Measurements from ENCODE around the gene ACTG1.
"Not testable (repeated sequence)": the region's sequence is repeated elsewhere in the genome, so short reads cannot be mapped to it uniquely, and the experiment has no call there.

Gene ACTG1

GRCh38 chr17:81531998-81532404, 19.4 kb upstream of the ACTG1 start:
- DNase-seq = not testable (repeated sequence)

GRCh38 chr17:81531013-81531412, 18.4 kb upstream of the ACTG1 start:
- DNase-seq = not testable (repeated sequence)

DNA sequence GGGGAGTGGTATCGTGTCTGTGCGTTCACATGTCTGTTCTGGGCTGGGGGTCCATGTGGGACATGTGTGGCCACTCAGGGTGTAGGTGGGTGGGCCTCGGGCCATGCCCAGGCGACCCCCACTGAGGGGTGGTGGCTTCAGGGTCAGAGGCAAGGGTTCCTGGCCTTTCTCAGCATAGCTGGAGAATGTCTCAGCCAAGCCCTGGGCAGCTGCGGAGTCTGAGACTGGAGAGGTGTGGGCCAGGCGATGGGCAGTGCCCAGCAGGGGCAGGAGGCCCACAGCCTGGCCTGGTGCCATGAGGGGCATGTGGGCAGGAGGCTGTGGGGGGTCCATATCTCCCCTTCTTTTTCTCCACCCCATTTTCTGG, 16.8 kb upstream of the ACTG1 start:
- DNase-seq = no peak

- no peak for DNase-seq
These were observed 16.2 kb upstream of the ACTG1 start for GRCh38 chr17:81528651-81529436.

DNA sequence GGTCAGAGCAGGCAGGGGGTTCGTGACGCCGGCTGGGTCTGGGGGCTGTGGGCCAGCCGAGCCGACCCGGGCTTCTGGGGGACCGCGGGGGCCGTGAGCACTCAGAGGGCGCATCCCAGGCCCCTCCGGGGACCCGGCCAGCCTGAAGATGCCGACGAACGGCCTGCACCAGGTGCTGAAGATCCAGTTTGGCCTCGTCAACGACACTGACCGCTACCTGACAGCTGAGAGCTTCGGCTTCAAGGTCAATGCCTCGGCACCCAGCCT, 15.7 kb upstream of the ACTG1 start:
- no peak for DNase-seq

DNA sequence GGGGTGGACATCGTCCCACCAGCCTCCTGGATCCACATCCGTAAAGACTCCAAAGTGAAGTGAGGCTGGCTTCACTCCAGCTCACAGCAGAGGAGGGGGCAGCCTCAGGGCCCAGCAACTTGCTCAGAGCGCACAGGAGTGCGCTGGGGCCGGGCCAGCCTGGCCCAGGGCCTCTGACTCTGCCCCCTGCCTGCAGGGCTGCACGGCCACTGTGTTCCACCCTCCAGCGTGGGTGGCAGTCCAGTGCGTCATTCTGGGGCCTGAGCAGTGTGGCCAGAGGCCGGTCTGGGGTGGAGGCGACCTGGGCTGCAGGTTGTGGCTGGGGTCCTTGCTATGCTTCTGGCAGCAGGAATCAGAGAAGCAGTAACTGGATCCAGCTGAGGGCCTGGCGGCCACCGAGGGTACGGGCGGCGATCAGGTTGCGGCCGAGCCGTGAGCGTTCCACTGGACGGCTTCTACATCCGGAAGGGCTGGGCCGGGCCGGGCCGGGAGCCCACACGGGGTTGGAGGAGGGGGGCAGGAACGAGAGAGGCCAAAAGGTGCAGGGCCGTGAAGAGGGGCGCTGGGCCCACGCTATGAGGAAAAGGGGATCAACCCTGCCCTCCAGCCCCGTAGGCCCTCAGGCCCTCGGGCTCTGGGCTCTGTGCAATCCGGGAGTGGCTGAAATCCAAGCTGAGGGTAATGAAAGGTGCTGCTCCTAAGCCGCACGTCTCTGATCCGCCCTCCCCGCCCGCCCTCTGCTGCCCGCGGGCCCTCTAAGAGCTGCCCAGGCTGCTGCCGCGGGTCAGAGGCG, 15.2 kb upstream of the ACTG1 start, which contains the start of gene FSCN2:
Gene FSCN2, plus strand, starts transcription at position 787 of the 793 bp plus-strand sequence. CDS start 155 bp downstream, outside the sequence.
- DNase-seq = no peak

DNA sequence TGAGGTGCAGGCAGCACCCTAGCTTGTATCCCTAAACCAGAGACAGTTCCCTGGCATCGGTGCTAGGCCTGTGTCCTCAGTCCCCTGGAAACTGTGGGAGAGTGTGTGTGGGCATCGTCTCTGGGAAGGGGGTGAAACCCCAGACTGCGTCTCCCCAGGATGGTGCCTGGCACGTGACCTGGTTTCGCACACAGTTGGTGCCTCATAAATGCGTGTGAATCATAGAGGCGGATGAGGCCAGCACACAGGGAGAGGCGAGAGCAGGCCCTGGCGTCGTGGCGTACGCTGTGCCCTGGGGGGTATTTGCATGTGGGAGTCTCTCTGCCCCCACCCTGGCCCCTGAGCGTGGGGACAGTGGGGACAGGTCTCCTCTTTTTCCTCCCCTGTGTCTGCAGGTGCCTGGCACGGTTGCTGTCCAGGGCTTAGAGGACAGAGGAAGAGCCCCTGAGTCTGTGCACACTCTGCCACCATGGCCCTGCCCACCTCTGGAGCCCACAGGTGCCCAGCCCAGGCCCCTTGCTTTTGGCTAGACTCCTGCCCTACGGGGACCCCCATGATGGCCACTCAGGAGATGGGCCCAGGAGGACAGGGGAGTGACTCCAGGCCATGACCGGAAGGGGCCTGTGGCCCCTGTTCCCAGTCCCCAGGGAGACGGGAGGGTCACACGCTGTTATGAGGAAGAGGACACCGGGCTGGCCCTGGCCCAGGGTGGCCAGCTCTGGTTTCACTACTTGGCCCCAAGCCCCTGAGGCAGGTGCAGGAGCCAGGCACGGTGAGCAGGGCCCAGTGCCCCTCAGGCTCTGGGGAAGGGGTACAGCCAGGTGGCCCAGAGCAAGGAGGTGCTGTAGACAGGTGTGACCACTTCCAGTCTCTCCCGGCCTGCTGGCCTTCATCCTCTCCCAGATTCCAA, 14.3 kb upstream of the ACTG1 start:
- DNase-seq = no peak

DNA sequence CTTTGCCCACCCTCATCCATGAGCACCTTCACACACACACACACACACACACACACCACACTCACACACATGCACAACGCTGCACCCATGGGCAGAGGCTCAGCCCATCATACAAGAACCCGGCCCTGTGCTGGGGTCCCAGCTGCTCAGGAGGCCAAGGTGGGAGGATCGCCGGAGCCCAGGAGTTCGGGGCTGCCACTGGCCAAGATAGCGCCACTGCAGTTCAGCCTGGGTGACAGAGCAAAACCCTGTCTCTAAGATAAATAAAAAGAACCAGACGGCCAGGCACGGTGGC, 12.2 kb upstream of the ACTG1 start:
- DNase-seq = no peak

DNA sequence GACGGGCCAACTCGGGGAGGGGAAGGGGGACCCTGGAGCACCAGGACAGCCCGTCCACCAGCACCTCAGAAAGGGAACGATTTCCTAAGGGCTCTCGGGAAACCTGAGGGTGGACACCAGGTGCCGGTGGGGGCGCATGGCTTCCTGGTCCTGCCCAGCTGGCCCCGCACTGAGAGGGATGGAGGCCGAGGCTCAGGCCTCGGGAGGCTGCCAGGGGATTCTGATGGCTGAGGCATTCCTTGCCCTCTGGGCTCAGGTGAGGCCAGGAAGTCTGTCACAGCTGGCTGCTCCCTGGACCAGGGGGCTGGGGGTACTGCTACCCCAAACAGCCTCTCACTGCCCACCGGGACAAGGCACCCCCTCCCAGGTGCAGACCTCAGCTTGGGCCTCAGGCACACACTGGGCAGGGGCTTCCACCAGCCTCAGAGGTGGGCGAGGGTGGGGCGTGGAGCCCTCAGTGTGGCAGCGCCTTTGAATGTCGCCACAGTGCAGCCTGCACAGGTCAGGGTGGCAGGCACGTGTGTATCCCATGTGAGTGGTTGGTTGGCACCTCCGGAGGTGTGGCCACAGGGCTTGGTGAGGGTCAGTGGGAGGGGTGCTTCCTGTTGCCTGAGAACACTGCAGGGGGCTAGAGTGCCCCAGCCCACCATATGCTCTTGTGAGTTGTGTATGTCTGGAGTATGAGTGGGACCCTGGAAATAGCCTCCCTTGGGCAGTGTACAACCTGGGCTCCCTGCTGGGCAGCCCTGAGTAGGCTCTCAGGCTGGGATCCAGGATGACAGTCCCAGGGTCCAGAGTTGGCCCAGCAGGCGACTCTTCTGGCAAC, 11.7 kb upstream of the ACTG1 start:
- no peak for DNase-seq

GRCh38 chr17:81523402-81524038, 10.9 kb upstream of the ACTG1 start:
- DNase-seq = peak; percentile 22

DNA sequence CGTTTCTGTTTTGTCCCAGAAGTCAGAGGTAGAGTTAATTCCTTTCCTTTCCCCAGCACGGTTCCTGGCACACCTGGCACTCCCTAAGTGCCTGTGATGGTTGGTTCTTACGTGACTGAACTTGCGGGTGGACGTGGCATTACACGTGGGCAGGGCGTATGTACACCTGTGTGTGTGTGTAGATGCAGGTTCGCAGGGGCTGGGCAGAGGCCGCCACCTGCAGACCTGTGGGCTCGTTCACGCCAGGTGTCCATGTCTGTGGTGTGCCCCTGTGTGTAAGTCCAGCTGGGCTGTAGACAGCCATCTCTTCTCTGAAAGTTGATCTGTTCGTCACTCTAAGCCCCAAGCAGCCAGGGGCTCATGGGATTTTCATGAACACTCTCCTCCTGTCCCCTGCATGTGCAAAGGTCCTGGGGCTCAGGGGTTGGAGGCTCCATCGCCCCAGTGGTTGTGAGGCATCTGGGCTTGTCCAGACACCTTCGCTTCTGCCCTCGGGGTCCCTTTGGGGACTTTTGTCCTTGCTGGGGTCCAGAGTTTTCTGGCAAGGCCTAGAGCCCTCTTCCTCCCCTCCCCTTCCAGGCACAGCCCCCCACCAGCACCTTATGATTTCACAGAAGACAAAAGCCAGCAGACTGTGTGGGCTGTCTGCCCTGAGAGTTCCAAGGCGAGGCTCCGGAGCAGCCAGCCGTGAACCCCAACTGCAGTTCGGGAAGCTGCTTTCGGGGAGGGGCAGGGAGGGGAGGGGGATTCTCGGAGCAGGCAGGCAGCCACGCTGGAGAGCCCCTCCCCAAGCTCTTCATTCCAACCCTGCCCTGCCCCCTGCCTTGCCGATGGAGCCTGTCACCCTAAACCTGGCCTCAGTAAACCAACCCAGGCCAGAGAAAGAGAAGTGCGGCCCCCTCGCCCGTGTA, 10.1 kb upstream of the ACTG1 start:
- peak; percentile 77 for DNase-seq

DNA sequence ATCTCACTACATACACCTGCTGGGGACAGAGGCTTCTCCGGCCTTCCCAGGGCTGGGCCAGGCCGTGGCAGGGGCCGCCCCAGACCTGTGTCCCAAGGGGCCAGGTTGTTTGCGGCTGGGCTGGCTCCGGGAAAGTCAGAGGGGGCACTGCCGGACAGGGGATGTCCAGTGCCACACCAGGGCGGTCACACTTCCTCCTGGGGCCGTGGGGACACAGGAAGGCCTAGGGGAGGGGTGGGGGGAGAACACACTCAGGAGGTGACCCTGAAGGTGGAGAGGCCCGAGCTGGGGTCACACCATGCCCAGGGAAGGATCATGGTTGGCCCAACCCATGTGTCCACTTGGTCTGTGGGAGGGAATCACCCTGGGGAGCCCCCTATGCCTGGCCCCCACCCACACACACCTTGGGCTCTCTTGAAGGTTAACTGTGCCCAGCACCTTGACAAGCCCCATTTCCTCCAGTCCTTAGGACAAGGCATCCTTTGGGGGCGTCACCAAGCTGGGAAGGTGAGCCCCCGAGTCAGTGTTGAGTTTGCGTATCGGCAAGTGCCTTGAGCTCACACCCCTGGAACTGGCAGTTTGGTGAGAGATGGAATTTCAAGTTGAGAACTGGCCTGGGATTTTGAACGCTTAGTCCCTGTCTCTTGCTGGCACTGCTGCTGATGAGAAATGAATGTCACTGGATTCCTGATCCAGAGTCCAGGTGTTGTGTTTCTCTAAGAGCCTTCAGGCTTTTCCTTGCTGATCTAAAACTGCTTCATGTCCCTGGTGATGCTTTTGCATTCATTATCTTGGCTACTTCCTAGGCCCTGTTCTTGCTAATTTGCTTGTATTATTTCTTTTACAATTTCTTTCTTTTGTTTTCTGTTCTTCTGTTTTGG, 7.7 kb upstream of the ACTG1 start:
- peak; percentile 28 for DNase-seq

DNA sequence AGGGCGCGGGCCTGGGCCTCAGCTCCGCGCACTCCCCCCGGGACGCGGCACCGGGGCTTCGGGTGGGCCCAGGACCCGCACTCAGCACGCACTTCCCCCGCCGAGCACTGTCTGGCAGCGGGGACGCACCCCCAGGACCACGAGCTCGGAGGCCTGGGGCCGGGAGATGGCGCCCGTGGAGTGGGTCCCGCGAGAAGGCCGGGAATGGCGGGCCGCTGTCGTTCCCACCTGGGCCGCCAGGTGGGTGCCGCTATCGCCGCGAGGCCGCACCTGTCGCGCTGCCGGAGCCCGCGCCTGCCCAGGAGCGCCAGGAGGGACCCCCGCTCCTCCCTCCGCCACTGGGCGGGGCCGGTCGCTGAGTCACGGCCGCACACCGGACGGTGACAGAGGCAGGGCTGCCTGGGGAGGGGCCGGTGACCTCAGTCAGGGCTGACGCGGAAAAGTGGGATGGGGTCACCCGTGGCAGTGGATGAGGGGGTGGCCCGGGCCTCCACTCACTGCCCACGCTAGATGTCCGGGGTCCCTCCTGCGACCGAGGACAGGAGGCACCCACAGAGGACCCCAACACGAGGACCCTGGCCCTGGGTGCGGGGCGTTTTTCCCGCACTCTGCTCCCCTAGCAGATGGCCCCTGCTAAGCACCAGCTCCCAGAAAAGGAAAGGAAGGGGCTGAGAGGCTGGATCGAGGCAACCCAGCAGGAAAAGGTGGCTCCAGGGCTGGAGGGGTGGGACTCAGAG, 6.9 kb upstream of the ACTG1 start:
- DNase-seq = peak; percentile 67

GRCh38 chr17:81518785-81519283, 6.2 kb upstream of the ACTG1 start:
- DNase-seq = no peak

DNA sequence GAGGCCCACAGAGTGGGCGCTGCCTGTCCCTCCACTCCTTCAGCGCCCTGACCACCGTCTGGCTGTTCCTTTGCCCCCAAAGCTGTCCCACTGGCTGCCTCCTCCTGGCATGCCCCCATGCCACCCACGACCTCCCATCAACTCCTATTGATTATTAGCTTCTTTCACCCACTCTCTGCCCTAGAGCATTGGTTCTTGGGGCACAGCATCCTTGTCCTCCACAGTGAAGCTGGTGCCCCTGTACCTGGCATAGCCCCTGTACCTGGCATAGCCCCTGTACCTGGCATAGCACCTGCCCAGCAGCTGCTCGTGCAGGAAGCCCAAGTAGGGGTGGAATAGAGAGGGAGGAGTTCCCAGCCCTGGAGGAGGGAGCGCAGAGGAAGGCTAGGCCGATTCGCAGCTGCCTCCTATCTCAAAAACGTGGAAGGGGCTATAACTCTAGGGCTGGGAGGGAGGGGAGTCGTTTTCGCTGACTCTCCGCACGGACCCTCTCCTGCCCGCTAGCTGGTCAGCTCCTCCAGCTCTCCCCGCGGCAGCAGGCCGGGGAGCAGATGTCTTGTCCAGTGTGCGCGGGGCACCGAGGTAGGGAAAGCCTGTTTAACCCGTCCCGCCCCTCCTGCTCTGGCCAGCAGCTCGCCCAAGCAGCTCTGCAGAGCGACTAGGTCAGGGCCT, 5.7 kb upstream of the ACTG1 start:
- DNase-seq = no peak

GRCh38 chr17:81517339-81518112, 4.9 kb upstream of the ACTG1 start:
- no peak for DNase-seq

- DNase-seq = no peak
These were observed 4.4 kb upstream of the ACTG1 start for GRCh38 chr17:81517009-81517338.

DNA sequence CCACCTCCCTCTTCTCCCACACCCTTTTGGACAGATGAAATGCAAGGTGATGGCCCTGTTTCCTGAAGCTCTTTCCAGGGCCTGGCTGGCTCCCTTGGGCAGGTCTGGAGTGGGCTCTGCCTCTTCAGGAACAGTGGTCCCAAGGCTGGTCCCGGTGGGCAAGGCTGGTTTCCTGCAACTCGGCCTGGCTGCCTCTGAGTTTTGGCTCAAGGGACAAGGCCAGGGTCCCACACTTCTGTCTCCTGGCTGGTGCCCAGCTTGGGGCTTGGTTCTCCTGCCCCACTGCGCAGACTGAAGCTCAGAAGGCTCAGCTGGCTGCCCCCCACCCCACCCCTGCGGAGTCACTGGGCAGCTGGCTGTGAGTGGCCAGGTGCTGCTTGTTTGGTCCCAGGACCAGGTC, 3.8 kb upstream of the ACTG1 start:
- DNase-seq = no peak

Measured in NCI-H2171 treated with DMSO at 0.1 percent for 48 hours (cell line).